Chondrocyte (in vitro differentiated cells): ENCODE results near the gene OR2Y1. TPM values are rescaled to one million over a fixed set of nuclear protein-coding genes. Genes with fewer than 3 reads are reported as not detected.
"Not testable (repeated sequence)": the region's sequence is repeated elsewhere in the genome, so short reads cannot be mapped to it uniquely, and the experiment has no call there.

Experiments used
- DNase-seq: peaks from one replicate; pipeline ENCODE4 v3.0.0; 2021; ENCODE audit warnings: mixed read lengths, low spot score
- H3K27ac Mint-ChIP-seq: one replicate; pipeline ENCODE4 v1.8.0; 2021; ENCODE audit warnings: mild to moderate bottlenecking, moderate library complexity, mixed read lengths; ENCODE audit not compliant: unreplicated experiment
- H3K27me3 Mint-ChIP-seq: 2 replicates; pipeline ENCODE4 v1.8.0; 2021; ENCODE audit warnings: low read depth, mixed read lengths
- H3K36me3 Mint-ChIP-seq: 2 replicates; pipeline ENCODE4 v1.8.0; 2021; ENCODE audit warnings: low read depth, mixed read lengths
- H3K4me1 Mint-ChIP-seq: 2 replicates; pipeline ENCODE4 v1.8.0; 2021; ENCODE audit warnings: low read depth, mild to moderate bottlenecking, mixed read lengths
- H3K4me3 Mint-ChIP-seq: one replicate; pipeline ENCODE4 v1.8.0; 2021; ENCODE audit warnings: mild to moderate bottlenecking, moderate library complexity, mixed read lengths; ENCODE audit not compliant: unreplicated experiment
- H3K9me3 Mint-ChIP-seq: 2 replicates; pipeline ENCODE4 v1.8.0; 2021; ENCODE audit warnings: low read depth, mixed read lengths
- CTCF ChIP-seq: fragments of 200-600 bp; sonication (generic); IDR thresholded peaks from 2 replicates; pipeline ENCODE4 v1.5.0; 2021; ENCODE audit warnings: antibody characterized with exemption, mild to moderate bottlenecking, moderate library complexity
- total RNA-seq: library from RNA; stranded (reverse); gene quantifications from 3 replicates; pipeline ENCODE4 v1.2.1, GENCODE V29; 2021

Gene OR2Y1
- total RNA-seq, 1 donor from 2014 or later = not detected

GRCh38 chr5:180769821-180770220, 30.0 kb upstream of the OR2Y1 start:
- no peak for TF ChIP-seq CTCF
- peaks cover 7% of the 10 kb centered on the region for H3K27me3 Mint-ChIP-seq
- H3K4me1 Mint-ChIP-seq = no peaks in the 10 kb centered on the region
- H3K4me3 Mint-ChIP-seq = no peak overlapping the region
- H3K27ac Mint-ChIP-seq = no peak overlapping the region
- peaks cover 39% of the 10 kb centered on the region for H3K9me3 Mint-ChIP-seq
- H3K36me3 Mint-ChIP-seq = peaks cover 9% of the 10 kb centered on the region
- DNase-seq = no peak

GRCh38 chr5:180755601-180756000, 15.7 kb upstream of the OR2Y1 start:
- Mint-ChIP-seq H3K4me1 (no peaks in the 10 kb centered on the region), H3K9me3 (peaks cover 30% of the 10 kb centered on the region), H3K4me3 (no peak overlapping the region), H3K27ac (no peak overlapping the region), H3K36me3 (peaks cover 2% of the 10 kb centered on the region), H3K27me3 (peaks cover 3% of the 10 kb centered on the region)
- DNase-seq = no peak
- TF ChIP-seq CTCF = no peak

GRCh38 chr5:180744253-180744652, 4.4 kb upstream of the OR2Y1 start:
- Mint-ChIP-seq H3K27me3 (peaks cover 15% of the 10 kb centered on the region), H3K9me3 (no peaks in the 10 kb centered on the region), H3K27ac (no peak overlapping the region), H3K4me3 (no peak overlapping the region), H3K36me3 (no peaks in the 10 kb centered on the region), H3K4me1 (no peaks in the 10 kb centered on the region)
- no peak for DNase-seq
- TF ChIP-seq CTCF = no peak

- Mint-ChIP-seq H3K9me3 (no peaks in the 10 kb centered on the region), H3K36me3 (no peaks in the 10 kb centered on the region), H3K27ac (no peak overlapping the region), H3K27me3 (peaks cover 17% of the 10 kb centered on the region), H3K4me1 (no peaks in the 10 kb centered on the region), H3K4me3 (no peak overlapping the region)
- no peak for DNase-seq
- TF ChIP-seq CTCF = no peak
Measured at GRCh38 chr5:180742727-180743126, 2.9 kb upstream of the OR2Y1 start.

GRCh38 chr5:180740953-180741352, 1.1 kb upstream of the OR2Y1 start:
- H3K4me1 Mint-ChIP-seq, H3K9me3 Mint-ChIP-seq, DNase-seq, H3K36me3 Mint-ChIP-seq, H3K27ac Mint-ChIP-seq, H3K4me3 Mint-ChIP-seq: not testable (repeated sequence)
- peaks cover 14% of the 10 kb centered on the region for H3K27me3 Mint-ChIP-seq

- Mint-ChIP-seq H3K27me3 (peaks cover 20% of the 10 kb centered on the region), H3K4me1 (no peaks in the 10 kb centered on the region), H3K4me3 (no peak overlapping the region), H3K9me3 (peaks cover 2% of the 10 kb centered on the region), H3K36me3 (no peaks in the 10 kb centered on the region), H3K27ac (no peak overlapping the region)
- DNase-seq = no peak
- TF ChIP-seq CTCF = no peak
Measured at GRCh38 chr5:180739271-180739670, 587 bp downstream of the OR2Y1 start.
